T follicular helper cell (primary cell): ENCODE results near the gene DPP6.

Experiments used
- DNase-seq: peaks from one replicate; pipeline ENCODE4 v3.0.0-alpha.2; 2020; ENCODE audit warnings: low read depth

DPP6 gene

DNA sequence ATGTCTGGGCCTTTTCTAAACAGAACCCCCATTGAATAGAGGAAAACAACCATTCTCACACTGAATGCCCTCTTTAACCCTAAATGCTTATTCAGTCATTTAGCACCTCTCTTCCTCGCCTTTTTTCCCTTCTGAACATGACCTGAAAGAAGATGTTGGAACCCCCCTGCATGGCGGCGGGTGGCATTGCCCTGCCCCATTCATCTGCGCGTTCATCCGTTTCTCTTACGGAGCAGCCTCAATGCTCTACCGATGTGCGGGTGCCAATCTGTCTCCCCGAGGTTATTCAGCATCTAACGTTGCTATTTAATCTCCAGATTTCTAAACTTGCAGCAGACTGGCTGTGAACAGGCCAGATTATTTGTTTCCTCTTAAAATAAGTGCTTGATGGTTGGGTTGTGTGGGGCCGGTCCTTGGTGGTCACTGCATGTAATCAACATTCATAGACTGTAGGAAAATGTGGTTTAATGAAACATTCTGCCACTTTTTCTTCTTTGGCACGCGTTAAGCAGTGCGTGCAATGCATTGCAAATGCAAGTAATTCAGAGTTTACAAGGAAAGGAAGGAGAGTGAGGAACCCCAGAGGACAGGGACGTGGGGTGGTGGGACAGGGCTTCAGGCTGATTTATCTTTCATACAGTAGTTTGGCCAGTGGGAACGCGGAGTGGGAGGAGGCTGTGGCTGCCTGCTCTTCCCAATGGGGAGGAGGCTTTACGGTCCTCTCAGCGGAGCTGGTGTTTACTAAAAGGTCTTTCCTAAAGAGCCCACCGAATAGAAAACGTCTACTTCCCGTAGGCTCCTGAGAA is 286.7 kb downstream of the DPP6 start:
- no peak for DNase-seq

GRCh38 chr7:154342971-154343633 is 290.9 kb downstream of the DPP6 start:
- no peak for DNase-seq

DNA sequence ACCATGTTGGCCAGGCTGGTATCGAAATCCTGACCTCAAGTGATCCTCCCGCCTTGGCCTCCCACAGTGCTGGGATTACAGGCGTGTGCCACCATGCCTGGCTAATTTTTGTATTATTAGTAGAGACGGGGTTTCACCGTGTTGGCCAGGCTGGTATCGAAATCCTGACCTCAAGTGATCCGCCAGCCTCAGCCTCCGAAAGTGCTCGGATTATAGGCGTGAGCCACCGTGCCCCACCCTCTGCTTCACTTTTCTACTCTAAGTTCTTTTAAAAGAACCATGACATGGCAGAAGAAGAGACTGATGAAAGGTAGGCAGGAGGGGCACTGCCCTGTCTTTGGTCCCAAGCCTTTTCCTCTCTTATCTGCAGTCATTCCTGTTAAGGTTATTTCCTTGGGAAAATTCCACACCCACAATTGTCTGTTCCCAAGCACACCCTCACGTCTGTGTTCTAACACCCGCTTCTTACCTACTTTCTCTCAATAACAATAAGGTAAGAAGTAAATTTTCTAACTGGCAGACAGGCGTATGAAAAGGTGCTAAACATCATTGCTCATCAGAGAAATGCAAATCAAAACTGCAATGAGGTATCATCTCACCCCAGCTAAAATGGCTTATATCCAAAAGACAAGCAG is 291.7 kb downstream of the DPP6 start:
- DNase-seq: no peak

- DNase-seq: no peak
Observed at GRCh38 chr7:154345093-154345492, 292.9 kb downstream of the DPP6 start.

DNA sequence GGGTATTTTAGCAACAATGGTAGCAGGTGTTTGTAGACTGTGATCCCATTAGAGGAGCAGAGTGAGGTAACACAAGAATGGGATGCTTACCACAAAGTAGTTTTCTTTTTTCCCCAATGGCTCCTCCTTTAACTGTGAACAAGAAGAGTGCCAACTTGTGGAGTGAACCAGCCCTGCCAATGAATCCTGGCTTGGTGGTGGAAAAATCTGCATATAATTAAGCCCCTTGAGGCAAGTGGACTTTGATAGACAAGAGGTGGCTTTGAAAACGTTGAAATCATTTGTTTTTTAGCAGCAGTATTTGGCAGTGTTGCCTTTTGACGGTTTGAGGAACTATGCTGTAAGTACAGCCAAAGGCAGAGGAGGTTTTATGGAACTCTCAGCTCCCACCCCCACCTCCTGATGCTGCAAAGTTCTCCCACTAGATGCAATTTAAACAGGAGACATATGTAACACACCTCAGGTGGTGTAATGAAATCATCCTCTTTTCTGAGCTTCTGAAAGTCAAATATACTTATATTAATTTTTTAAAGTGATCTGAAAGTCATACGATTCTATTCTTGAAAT is 295.6 kb downstream of the DPP6 start:
- no peak for DNase-seq

DNA sequence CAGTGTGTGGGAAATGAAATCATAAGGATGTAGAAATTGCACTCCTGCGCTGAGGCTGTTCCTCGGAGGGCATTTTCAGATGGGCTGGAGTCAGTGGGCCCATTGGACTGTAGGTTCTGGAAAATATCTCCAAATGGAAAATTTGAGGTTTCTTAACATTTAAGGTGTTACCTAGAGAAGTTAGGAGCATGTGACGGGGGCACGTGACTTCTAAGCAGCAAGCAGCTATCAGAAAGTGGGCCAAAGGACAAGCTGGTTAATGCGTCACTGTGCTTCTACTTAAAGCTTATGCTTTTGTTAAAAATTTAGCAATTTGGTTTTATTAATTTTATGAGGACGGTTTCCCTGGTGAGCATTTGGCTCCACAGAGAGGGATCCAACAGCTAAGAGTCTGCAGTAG is 298.7 kb downstream of the DPP6 start:
- DNase-seq: no peak

DNA sequence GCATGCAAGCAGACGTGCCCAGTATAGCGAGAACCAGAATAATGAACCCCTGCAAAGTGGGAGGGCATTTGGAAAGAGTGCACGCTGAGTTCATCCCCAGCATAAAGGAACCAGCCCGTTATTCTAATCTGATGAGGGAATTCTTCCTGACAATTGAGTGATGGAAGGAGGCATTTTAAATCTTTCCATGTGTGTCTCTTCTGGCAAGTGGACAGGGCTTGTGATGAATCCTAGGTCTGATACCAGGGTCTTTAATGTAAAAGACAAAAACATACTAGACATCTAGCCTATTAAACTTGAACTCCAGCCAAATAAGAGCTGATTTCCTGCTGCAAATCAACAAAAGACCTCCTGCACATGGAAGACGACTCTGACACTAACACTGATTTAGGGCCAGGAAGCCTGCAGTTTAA is 301.2 kb downstream of the DPP6 start:
- DNase-seq: no peak

- no peak for DNase-seq
Observed at GRCh38 chr7:154364170-154364569, 312.0 kb downstream of the DPP6 start.

DNA sequence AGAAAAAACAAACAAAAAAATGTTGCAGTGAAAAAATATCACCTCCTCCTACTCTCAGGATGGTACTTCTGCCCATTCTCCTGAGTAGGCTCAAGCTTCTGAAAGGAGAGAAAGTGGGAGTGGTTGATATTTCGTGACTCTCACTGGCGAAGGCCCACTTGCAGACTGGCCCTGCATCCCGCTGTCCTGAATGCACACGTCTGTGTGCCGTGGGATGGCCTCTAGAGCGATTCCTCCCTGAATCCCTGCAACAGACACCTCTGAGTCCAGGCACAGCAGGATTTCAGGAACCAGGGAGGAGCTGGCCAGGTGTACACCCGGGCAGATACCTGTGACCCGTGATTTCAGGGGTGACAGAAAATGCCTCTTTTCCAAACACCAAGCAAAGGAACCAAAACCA is 319.2 kb downstream of the DPP6 start:
- DNase-seq: no peak

- DNase-seq: no peak
Observed at GRCh38 chr7:154372011-154372601, 319.9 kb downstream of the DPP6 start.

DNA sequence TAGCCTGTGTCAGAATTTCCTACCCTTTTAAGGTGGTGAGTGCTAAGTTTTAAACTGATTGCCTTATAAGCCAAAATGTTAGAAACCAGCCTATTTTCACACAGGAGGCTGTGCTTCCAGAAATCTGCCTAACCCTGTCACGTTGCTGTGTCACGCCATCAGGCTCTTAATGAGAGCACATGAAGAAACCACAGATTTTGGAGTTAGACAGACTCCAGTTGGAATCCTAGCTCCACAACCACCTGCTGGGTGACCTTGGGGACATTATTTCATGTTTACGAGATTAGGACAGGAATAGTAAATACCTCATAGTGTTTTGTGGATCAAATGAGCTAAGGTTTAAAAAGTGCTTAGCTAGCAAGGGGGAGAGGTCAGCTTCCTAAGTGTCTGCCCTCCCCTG is 321.8 kb downstream of the DPP6 start:
- DNase-seq: no peak

DNA sequence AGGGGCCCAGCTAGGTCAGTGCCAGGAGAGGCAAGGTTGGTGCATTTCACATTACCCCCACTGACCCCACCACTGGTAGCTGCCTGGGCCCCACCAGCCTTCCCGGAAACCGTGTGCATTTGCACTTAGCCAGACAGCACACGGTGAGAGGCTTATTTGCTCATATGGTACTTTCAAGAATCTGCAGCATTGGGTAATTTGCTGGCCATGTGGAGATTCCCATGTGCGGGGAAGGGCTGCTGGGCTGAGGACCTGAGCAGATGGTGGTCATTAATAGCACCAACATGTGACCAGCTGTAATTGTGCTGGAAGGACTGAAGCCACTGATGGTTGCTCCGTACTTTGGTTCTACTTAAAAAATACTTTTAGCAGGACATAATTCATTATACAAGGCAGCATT is 323.8 kb downstream of the DPP6 start:
- no peak for DNase-seq

GRCh38 chr7:154380771-154381170 is 328.6 kb downstream of the DPP6 start:
- DNase-seq: no peak

GRCh38 chr7:154383045-154383444 is 330.8 kb downstream of the DPP6 start:
- no peak for DNase-seq

GRCh38 chr7:154385214-154385613 is 333.0 kb downstream of the DPP6 start:
- no peak for DNase-seq

DNA sequence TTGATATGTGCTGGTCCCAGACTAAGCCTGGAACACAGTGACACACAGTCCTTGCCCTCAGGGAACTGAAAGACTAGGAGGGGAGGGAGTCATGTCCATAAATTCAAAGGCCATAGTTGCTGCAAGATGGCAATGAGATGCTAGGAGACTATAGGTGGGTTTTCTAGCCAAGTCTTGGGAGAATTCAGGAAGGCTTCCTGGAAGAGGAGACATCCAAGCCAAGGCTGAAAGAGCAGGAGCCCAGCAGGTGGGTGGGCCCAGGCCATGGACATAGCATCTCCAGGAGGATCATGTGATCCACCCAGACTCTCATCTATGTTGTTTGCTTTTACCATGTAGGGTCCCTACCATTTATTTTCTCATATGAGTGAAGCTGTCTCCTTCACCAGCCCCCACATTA is 335.1 kb downstream of the DPP6 start:
- DNase-seq: no peak

DNA sequence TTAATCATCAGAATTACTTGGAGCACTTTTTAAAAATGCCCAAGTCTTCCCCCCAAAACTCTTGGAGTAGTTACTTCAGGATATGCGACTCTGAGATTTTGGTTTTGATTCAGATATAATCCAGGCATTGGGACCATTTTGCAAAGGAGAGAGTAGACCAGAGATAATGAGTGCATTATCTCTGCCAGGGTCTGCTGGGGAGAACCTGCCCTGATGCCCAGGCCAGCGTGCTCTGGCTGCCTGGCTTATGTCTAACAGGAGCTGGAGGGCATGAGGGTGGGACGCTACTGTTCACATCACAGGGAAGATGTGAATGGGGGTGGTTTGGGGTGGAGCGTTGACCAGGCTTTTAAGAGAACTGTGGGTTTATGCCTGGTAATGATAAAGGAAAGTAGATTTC is 336.2 kb downstream of the DPP6 start:
- DNase-seq: no peak

DNA sequence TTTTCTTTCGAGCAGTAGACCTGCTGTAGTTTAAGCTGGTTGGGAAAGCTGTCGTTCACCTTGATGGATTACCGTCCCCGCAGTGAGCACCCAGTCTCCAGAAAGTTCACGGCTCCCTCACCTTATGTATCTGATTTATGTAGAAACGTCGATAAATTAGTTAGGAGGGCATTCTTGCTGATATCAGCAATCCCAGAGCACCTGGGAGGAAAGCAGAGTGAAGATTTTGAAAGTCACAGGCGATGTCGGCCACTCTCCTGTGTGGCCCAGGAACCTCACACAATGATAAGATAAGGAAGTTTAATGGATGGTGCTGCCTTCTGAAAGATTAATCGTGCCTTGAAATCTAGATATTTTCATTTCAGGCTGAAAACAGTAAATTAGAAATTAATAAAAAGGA is 336.8 kb downstream of the DPP6 start:
- no peak for DNase-seq

GRCh38 chr7:154390961-154391360 is 338.8 kb downstream of the DPP6 start:
- no peak for DNase-seq

DNA sequence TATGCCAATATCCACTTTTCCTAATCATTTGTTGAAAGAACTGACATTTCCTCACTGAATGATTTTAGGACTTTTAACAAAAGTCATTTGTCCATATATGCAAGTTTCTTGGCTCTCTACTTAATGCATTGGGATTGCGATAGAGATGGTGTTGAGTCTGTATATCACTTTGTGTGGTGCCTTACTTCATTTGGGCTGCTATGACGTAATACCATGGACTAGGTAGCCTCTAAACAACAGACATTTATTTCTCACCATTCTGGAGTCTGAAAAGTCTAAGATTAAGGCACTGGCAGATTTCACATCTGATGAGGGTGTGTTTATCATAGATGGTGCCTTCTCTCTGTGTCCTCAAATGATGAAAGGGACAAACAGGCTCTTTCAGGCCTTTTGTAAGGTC is 342.6 kb downstream of the DPP6 start:
- DNase-seq: no peak

GRCh38 chr7:154406312-154406711 is 354.1 kb downstream of the DPP6 start:
- DNase-seq: no peak

DNA sequence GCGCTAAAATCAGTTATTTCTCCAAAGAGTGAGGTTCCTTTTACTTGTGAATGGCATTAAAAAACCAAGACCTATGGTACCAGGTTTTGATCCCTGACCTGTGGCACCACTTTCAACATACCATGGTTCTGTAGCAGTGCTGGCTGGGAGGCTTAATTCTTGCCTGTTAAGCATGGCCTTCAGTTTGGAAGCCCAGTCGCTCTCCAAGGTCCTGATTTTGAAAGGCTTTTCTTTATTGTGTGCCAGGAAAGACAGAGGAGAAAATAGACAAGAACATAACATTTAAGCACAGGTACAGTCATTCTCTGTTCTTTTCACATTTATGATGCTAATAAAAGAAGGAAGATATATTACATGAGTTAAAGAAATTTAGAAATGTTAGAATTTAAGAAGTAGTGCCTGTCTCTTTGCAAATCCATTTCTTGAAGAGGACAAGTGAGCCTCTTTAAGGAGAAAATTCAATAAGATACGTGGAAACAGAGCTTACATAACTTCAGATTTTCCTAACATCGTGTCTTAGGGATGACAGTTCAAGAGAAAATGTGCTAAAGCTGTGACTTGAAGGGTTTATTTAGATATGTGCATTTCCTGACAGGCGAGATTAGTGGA is 357.6 kb downstream of the DPP6 start:
- no peak for DNase-seq
